CD4-positive, alpha-beta T cell treated with Interleukin-15 for 1 hour (primary cell): Measurements from ENCODE around the gene CXCL5.
"Not testable (repeated sequence)": the region's sequence is repeated elsewhere in the genome, so short reads cannot be mapped to it uniquely, and the experiment has no call there.

ENCODE experiments used
- DNase-seq: peaks from one replicate; pipeline ENCODE4 v3.0.0-alpha.2; 2020

The CXCL5 gene

DNA sequence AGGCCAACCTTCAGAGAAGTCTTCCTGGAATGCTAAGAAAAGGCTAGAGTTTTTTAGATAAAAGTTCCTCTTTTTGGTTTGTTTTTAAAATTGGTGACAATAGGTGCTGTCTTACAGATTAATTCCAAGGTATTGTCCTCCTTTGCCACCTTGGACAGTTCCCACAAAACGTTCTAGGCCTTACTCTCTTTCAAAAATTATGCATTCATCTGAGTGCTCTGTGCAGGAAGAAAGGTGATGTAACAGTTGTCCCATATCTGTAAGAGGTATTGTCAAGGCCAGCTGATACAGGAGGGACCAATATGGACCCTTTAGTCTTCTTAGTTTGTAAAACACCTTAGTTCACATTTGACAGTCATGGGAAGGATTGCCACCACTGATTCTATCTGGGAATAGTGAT, 15.9 kb upstream of the CXCL5 start:
- no peak for DNase-seq

DNA sequence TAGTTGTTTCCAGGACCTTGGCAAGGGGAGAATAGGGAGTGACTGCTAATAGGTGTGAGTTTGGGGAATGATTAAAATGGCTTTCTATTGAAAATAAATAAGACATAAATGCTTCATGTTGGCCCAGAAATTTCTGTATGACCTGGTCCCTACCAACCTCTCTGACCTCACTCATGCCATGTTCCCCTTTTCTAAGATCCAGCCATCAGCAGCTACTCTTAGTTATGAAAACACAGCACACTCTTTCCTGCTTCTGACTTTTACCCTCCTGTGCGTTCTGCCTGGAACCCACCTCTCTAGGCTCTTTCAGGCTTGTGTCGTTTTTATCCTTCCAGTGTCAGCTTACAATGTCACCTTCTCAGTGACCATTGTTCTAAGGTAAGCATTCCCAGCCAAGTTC, 14.8 kb upstream of the CXCL5 start:
- no peak for DNase-seq

DNA sequence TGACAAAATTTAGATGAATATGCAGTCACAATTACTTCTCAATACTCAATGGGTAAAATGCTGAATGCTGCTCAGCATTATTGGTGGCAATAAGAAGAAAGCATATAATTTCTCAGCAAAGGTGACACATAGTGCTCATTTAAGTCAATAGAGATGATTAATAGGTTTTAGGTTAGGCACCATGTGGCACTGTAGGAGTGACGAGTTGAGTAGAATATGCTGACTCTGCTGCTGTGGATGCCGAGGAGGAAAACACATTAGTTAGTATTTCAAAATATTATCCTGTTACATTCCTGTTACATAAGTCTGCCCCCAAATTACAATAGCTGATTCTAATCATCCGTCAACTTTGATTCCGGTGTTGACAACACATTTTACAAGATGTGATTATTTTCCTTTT, 13.7 kb upstream of the CXCL5 start:
- DNase-seq = no peak

DNA sequence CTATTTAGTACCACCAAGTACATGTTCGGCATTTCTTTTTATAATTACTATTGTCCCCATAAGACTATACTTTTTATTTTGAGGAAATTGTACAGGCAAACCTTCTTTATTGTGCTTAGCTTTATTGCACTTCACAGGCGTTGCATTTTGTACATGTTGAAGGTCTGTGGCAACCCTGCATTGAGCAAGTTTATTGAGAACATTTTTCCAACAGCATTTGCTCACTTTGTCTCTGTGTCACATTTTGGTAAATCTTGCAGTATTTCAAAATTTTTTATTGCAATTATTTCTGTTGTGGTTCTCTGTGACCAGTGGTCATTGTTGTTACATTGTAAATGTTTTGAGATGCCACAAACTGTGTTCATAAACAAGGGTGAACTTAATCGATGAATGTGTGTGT, 10.8 kb upstream of the CXCL5 start:
- no peak for DNase-seq

DNA sequence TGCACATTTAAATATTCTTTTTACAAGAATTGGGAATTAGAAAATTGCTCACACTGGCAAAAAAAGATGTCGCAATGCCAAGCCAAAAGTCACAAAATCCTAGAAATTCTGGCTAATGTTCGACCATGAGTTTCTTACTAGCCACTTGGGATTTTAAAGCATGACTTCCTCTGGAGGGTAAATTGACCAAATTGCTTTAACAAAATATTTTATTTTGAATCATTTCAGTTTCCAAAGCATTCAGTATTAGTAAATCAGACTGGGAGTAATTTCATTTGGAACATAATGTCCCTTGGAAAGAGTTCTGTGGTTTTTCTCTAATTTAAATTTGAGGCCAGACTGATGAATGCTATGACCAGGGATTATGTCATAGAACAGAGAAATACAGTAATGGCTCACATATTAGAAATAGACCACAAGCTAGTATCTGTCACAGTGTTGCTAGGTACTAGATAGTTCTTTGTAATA, 7.6 kb upstream of the CXCL5 start:
- DNase-seq = no peak

DNA sequence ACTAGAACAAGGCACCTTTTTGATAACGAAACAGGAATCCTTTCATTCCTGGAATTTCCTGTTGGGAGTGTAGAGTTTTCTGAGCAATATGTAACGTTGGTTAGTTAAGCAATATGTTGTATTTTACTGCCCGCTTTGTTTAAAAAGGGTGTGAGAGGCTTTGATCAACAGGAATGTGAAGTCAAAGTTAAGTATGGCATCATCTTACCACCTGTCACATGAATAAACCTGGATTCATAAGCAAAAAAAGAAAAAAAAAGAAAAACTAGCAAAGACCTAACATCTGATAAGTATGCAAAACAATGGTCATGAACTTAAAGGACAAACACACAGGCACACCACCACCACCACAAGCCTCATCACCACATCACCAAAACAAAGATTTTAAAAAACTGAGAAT, 7.1 kb upstream of the CXCL5 start:
- no peak for DNase-seq

DNA sequence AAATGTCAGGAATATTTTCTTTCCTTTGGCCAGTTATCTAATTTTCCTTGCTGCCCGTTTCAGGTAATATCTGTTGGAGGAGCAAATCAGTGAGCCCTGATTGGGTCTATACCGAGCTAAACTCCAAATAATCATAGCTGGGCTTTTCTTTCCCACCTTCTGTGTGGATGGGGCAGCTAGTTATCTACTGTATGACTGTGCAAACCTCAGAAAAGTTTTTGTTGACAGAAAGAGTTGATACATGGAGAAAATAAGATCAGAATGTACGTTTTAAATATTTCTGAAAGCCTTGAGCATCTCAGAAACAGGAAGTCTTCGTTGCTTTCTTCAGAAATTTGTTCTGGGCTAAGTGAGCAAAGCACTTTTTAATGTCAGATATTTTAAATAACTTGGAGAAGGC, 6.2 kb upstream of the CXCL5 start:
- DNase-seq = no peak

DNA sequence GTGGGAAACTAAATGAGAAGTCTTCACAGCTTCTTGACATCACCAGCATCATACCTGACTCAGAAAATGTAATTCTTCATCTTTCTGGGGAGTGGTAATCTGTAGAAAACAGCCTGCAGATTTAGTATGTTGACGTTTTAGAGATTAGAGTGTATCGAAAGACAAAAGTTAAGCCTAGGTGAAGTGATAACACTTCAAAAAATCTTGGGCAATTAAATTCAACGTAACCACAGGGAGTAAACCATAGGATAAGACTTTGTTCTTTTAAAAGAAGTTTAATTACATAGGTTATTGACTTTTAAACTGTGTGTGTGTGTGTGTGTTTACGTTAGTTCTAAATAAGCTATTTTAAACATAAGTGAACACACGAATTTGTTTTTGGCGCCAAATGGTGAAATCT, 1.8 kb upstream of the CXCL5 start:
- DNase-seq = no peak

DNA sequence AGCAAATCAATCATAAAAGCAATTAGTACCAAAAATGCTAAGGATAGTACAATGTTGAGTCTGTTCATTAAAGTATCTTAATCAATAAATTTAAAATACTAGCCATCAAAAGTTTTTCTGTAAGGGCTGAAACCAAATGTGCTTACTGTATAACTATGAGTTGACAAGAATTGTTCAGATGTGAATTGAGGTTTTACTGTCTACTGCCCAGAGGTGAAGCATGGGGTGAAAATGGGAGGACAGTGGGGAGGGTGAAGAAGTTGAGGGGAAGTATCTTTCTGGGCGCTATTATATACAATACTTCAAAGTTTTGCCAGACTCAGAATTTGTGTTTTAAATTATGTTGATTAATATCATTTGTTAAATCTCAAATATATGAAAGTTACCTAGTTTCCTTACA, 6.4 kb downstream of the CXCL5 start:
- no peak for DNase-seq

DNA sequence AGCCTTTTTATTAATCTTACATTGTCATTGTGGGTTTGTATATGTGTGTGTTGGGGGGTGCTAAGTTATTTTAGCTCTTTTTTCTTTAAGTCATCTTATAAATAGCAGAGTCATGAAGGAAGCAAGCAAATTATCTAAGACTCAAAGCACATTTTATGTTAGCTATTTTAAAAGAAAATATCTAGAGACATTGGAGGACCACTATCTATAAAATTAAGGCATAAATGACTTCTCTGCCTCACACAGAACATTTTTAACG, 6.8 kb downstream of the CXCL5 start:
- no peak for DNase-seq

DNA sequence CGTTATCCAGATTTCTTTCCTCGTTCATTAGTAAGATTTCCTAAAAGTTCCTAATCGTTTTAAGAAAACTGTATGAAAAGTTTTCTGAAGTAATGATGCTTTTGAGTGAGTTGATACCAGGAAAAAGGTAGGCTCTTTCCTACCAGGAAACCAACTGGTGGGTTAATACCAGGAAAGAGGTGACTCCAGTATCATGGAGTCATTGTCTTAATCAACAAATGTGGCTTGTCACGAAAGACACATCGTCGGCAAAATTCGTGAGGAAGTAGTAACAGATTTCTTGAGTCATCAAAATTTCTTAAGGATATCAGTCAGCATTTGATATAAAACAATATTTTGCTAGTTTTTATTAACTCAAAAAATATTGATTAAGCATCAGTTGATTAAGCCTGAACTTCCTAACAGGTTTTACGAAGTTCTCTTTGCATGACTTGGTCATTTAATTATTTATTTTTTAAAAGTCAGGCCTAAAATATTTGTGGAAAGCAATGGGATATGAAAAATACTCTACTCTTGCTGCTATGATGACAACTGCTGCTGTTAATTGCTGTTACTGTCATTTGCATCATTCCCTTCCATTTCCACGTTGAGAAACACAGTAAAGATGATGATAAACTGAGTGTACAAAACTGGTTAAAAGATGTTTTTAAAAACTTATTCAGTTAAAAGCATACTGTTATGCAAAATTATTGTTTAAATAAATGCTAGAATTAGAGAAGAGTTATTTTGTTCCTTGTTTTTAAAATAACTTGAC, 7.3 kb downstream of the CXCL5 start:
- no peak for DNase-seq

DNA sequence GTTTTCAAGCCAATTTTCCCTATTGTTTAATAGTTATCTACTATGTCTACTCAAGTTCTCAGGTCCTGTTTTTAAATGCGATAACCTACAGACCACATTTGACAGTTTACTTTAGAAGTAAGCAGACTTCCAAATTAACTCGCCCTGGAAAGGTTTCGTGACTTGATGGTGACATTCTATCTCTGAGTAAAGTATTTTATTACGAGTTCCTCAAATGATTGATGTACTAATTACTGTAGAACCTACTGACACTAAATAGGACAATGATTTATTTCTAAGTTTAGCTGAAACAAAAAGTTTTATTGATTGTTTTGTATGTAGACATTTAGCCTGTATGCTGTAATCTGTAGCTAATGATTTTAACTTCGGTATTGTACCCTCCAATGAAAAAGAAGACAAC, 8.5 kb downstream of the CXCL5 start:
- no peak for DNase-seq

DNA sequence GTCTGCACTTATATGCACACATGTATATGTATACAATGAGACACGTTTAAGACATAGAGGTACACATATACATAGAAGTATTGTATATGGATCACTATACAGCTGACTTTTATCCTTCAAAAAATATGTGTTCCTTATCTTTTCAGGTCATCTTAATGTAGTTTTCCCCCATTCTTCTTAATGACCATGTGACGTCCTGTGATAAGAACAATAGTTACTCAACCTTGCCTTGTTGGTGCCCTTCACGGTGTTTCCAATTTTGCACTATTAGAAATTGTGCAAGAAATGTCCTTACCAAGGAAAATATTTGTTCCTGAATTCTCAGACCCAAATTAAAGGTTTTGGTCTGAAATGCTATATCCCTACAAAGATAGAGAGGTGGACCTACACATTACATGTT, 9.4 kb downstream of the CXCL5 start:
- no peak for DNase-seq

DNA sequence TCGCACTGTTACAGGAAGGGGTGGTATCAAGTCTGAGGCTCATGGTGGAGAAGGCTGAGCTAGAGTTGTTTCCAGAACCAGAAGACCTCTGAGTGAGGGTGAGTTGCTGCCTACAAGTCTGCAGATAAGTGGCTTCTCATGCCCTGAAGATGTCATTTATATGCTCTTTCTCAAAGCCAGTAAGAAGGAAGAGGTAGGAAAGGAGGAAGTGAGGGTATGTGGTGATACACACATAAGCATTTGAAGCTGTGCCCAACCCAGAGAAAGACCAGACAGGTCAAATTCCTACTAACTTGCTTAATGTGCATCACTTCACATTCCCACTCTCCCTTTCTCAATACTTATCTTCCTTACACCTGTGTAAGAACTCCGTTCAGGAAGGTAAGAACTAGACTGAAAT, 10.4 kb downstream of the CXCL5 start, which contains the start of gene PPBP:
PPBP (minus strand) TSS at position 130 of the 400 bp plus-strand sequence; CDS start at position 43, 87 bp downstream.
- no peak for DNase-seq

DNA sequence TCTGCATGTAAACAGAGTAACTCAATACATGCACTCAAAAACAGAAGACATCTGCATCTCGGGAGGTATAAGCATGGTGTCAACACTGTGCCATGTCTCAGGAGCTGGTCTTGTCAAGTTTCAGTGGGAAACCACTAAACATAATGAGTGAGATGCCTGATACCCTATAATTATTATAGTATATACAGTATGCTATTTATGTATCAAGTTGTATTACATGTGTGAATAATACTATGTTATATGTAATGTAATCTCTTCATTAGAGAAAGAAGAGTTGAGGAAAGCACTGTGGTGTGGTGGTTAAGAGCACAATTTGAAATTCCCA, 13.0 kb downstream of the CXCL5 start:
- no peak for DNase-seq

DNA sequence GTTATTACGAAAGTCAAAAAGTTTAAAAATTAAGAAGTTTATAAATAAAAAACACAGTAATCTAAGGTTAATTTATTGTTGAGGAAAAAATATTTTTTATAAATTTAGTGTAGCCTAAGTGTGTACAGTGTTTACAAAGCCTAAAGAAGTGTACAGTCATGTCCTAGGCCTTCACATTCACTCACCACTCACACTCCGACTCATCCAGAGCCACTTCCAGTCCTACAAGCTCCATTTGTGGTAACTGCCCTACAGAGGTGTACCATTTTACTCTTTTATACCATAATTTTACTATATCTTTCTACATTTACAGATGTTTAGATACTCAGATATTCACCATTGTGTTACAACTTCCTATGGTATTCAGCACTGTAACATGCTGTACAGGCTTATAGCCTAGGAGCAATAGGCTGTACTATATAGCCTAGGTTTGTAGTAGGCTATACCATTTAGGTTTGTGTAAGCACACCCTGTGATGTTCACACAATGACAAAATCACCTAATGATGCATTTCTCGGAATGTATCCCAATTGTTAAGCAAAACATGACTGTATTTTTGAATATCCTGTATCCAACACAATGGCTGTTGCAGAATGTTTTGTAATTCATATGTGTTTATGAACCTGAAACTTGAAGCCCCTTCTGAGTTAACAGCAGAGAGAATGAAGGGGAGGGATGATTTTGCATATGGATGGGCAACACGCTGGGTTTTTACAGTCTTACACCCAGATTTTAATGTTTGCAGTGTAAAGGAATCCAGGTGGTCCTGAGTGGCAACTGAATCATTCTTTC, 13.5 kb downstream of the CXCL5 start:
- DNase-seq = no peak

DNA sequence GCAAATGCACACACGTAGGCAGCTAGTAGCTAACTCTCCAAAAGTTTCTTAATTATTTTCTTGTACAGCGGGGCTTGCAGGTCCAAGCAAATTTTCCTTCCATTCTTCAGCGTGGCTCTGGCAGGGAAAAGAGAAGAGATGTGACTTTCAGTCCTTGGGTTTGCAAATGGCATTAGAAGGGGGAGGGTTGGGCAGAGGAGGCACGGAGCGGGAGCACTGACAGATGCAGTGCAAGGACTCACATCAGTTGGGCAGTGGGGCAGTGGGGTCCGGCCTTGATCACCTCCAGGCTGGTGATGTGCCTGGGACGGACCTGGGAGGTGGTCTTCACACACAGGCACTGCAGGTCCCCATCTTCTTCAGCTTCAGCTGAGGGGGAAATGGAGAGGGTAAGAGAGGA, 17.3 kb downstream of the CXCL5 start:
- not testable (repeated sequence) for DNase-seq

DNA sequence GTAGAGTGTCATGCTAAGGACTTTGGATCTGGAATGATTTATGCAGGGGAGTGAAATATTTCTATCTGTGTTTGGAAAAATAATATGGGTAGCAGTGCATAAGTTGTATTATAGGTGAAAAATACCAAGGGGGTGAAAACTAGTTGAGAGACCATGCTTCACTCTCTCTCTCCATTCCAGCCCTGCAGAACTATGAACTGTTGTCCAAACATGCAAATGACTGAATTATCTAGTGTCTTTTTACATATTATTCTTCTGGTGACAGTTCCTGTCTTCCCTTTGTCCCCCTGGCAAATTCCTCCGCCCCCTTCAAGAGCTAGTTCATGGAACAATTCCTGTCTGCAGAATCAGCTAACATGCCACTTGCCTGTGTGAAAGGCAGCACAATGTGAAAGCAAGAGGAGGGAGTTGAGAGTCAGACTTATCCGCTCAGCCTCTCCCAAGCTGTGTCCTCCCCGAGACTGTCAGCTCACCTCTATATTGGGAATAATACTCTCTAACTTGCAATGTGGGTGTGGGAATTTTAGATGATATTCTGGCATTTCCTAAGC, 19.0 kb downstream of the CXCL5 start:
- DNase-seq = no peak

DNA sequence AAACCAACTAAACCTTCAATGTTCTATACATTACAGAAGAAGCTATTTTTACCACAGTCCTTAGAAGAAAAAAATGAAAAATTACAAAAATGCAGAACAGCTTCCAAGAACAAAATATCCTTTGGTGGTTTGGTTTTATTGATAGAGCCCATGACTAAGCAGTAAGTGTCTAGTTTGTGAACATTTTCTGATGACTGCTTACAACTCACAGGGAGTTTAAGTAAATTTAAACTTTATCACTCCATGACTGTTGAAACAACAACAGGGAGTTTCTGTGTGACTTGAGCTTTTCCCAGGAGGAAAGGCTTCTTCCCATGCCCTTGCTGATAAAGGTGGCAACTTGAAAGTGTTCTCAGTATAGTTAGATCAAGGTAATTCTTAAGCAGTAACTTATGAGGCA, 19.6 kb downstream of the CXCL5 start:
- no peak for DNase-seq

DNA sequence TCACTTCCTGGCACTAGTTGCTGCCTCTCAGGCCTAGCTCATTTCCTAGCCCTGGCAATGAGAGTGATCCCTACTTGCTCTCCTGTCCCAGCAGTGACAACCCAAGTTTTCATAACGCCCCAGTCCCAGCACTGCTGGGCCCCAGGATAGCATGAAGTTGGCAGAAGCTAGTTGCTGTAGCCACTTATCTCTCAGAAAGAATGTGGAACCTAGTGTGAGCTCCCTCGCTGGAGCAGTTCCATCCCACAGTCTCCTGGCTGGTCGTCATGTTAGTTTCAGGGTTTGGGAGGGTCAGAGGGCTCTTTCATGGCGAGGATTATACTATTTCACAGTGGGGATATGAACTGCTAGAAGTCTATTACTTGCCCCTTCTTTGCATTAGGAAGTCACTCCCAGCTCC, 21.8 kb downstream of the CXCL5 start:
- no peak for DNase-seq

DNA sequence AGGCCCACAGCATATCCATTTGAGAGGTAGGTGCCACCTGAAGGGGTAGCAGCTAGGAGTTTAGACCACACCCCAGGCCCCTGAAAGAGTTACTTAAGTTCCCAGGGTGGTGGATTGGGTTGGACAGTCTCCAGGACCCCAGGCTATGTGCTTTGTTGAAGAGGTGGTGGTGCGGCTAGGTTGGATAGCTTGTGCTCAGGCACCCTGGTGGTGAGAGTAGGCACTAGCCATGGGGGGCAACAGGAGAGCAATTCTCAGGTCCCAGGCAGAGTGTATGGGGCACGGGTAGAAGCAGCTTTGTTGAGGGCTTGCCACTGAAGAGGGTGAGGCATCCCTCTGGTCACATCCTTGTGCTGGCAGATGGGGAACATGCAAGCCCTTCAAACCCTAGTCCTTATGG, 22.3 kb downstream of the CXCL5 start:
- DNase-seq = no peak

DNA sequence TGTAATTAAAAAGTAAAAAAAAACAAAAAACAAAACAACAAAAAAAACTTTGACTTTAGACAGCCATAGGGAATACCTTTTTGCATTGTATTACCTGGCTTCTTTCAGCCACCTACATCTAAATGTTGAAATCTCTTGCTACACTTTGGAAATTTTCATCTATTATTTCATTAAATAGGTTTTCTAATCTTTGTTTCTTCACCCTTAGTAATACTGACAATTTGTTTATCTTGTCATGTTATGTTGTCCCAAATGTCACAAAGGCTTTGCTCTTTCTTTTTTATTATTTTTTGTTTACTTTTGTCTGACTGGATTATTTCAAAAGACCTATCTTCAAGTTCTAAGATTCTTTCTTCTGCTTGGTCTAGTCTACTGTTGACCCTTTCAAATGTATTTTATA, 24.1 kb downstream of the CXCL5 start:
- no peak for DNase-seq

DNA sequence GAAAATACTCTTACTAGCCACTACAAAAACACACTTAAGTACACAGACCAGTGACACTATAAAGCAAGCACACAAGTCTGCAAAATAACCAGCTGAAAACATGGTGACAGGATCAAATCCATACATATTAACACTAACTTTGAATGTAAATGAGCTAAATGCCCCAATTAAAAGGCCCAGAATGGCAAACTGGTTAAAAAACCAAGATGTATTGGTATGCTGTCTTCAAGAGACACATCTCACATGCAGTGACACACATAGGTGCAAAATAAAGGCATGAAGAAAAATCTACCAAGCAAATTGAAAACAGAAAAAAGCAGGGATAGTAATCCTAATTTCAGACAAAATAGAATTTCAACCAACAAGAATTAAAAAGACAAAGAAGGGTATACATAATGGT, 27.5 kb downstream of the CXCL5 start:
- DNase-seq = no peak

DNA sequence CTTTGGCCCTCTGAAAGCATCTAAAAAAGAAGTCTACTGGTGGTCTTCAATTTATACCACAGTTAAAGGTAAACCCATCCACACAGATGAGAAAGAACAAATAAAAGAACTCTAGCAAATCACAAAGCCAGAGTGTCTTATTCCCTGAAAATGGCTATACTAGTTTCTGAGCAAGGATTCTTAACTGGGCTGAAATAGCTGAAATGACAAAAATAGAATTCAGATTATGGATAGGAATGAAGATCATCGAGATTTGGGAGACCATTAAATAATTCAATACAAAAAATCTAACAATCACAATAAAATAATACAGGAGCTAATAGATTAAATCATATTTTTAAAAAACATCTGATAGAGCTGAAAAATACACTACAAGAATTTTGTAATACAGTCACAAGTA, 28.5 kb downstream of the CXCL5 start:
- DNase-seq = no peak

DNA sequence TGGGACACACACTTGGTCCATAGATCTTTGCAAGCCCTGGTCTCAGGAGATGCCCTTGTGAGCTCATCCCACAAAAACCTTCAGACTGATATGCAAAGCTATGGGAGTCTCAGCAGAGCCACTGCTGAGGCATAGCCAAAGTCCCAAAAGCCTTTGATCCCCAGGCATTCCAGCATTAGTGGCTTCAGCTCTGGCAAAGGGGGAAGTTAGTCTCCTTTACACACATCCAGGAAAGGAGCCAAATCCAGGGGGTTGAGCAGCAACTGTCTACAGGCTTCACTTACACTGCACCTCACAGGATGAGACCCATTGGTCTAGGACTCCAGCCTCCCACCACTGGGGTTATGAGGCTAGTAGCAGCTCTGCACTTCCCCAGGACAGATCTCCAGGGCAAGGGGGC, 30.6 kb downstream of the CXCL5 start:
- DNase-seq = no peak
